Tibial nerve (tissue), 3 donors: ENCODE data around the gene PUS7.

Experiments used
- POLR2A ChIP-seq, 2 donors: fragments of 450-650 bp; IDR thresholded peaks; one replicate each; pipeline ENCODE4 v1.6.1; 2017; ENCODE audit warnings: antibody characterized with exemption in 2 of 2, mild to moderate bottlenecking in 2 of 2, moderate library complexity in 2 of 2
- TF ChIP-seq, protein P1 (sequence below), 5 experiments: fragments of 200-600 bp in 3 of 5; fragments of 450-650 bp in 2 of 5; sonication (generic) in 3 of 5; IDR thresholded peaks; one replicate each; pipeline ENCODE4 v1.5.1; 2016 to 2019; ENCODE audit warnings: antibody characterized with exemption in 5 of 5, mild to moderate bottlenecking in 3 of 5, moderate library complexity in 2 of 5

- TF ChIP-seq, protein P1, sequence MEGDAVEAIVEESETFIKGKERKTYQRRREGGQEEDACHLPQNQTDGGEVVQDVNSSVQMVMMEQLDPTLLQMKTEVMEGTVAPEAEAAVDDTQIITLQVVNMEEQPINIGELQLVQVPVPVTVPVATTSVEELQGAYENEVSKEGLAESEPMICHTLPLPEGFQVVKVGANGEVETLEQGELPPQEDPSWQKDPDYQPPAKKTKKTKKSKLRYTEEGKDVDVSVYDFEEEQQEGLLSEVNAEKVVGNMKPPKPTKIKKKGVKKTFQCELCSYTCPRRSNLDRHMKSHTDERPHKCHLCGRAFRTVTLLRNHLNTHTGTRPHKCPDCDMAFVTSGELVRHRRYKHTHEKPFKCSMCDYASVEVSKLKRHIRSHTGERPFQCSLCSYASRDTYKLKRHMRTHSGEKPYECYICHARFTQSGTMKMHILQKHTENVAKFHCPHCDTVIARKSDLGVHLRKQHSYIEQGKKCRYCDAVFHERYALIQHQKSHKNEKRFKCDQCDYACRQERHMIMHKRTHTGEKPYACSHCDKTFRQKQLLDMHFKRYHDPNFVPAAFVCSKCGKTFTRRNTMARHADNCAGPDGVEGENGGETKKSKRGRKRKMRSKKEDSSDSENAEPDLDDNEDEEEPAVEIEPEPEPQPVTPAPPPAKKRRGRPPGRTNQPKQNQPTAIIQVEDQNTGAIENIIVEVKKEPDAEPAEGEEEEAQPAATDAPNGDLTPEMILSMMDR (IDR thresholded peaks at IDR 0.05): no peak
- no peak for TF ChIP-seq POLR2A (IDR thresholded peaks at IDR 0.05)
Measured at GRCh38 chr7:105474045-105474444, 48.0 kb downstream of the PUS7 start.
